NB4 (cell line): ENCODE results near the gene DPRX.

Source experiments
- DNase-seq: peaks from one replicate; pipeline ENCODE4 v3.0.0; 2010; ENCODE audit warnings: low read depth
- H3K4me3 ChIP-seq: one replicate; pipeline ENCODE4 v1.5.1; 2011; ENCODE audit warnings: mild to moderate bottlenecking, low read depth, low read length, moderate library complexity
- MYC ChIP-seq: IDR thresholded peaks from 2 replicates; pipeline ENCODE4 v1.6.1; 2011; ENCODE audit warnings: low read depth, low read length
- POLR2A ChIP-seq: IDR thresholded peaks from 2 replicates; pipeline ENCODE4 v1.6.1; 2011; ENCODE audit warnings: mild to moderate bottlenecking; ENCODE audit not compliant: insufficient read length; ENCODE audit errors: extremely low read depth
- TF ChIP-seq, protein P1 (sequence below): IDR thresholded peaks from one replicate; pipeline ENCODE4 v1.5.1; 2012; ENCODE audit warnings: low read depth, low read length
- TF ChIP-seq, protein P2 (sequence below): IDR thresholded peaks from 2 replicates; pipeline ENCODE4 v1.6.1; 2011; ENCODE audit warnings: low read depth, low read length

DPRX gene

DNA sequence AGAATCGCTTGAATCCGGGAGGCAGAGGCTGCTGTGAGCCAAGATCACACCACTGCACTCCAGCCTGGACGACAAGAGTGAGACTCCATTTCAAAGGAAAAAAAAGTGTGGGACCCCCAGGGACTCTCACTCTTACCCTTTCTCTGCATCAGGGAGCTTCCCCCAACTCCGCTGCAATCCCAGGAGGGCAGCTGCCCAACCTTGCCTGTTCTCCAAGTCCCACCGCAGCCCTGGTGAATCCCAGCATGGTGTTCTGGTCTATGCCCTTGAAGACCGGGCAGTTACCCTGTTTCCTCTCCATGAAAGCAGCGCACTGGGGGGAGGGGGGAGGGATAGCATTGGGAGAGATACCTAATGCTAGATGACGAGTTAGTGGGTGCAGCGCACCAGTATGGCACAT lies 35.7 kb upstream of the DPRX start:
- H3K4me3 ChIP-seq, result no peak overlapping the region
- no peak for DNase-seq
- TF ChIP-seq, protein P1, sequence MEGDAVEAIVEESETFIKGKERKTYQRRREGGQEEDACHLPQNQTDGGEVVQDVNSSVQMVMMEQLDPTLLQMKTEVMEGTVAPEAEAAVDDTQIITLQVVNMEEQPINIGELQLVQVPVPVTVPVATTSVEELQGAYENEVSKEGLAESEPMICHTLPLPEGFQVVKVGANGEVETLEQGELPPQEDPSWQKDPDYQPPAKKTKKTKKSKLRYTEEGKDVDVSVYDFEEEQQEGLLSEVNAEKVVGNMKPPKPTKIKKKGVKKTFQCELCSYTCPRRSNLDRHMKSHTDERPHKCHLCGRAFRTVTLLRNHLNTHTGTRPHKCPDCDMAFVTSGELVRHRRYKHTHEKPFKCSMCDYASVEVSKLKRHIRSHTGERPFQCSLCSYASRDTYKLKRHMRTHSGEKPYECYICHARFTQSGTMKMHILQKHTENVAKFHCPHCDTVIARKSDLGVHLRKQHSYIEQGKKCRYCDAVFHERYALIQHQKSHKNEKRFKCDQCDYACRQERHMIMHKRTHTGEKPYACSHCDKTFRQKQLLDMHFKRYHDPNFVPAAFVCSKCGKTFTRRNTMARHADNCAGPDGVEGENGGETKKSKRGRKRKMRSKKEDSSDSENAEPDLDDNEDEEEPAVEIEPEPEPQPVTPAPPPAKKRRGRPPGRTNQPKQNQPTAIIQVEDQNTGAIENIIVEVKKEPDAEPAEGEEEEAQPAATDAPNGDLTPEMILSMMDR, result no peak

DNA sequence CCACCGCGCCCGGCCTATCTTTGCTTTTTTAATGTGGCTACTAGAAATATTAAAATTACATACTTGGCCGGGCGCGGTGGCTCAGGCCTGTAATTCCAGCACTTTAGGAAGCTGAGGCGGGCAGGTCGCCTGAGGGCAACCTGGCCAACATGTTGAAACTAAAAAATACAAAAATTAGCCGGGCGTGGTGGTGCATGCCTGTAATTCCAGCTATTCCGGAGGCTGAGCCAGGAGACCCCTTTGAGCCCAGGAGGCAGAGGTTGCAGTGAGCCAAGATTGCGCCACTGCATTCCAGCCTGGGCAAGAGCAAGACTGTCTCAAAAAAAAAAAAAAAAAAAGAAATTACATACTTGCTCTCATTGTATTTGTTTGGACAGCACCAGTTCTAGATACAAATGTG lies 34.8 kb upstream of the DPRX start:
- TF ChIP-seq, protein P2, sequence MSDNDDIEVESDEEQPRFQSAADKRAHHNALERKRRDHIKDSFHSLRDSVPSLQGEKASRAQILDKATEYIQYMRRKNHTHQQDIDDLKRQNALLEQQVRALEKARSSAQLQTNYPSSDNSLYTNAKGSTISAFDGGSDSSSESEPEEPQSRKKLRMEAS, result no peak
- TF ChIP-seq, protein P1, result no peak
- no peak for TF ChIP-seq POLR2A
- no peak for TF ChIP-seq MYC
- H3K4me3 ChIP-seq, result no peak overlapping the region
- DNase-seq, result no peak

DNA sequence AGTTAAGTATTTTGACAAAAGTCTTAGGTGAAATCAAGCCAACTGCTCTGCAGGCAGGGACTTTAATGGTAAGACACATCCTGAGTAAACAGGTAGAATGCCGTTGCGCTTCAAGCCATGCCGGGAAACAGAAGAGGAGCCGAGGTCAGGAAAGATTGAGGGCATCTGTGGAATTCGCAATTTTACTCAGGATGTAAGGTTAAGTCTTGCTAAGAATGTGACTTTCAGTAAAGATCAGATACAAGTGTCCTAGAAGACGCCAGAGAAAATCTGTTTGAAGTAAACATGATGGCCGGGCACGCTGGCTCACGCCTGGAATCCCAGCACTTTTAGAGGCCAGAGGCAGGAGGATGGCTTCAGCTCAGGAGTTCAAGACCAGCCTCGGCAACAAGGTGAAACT lies 33.4 kb upstream of the DPRX start:
- no peak for TF ChIP-seq MYC
- TF ChIP-seq, protein P1, result no peak
- no peak for TF ChIP-seq POLR2A
- TF ChIP-seq, protein P2, result no peak
- no peak overlapping the region for H3K4me3 ChIP-seq
- no peak for DNase-seq

DNA sequence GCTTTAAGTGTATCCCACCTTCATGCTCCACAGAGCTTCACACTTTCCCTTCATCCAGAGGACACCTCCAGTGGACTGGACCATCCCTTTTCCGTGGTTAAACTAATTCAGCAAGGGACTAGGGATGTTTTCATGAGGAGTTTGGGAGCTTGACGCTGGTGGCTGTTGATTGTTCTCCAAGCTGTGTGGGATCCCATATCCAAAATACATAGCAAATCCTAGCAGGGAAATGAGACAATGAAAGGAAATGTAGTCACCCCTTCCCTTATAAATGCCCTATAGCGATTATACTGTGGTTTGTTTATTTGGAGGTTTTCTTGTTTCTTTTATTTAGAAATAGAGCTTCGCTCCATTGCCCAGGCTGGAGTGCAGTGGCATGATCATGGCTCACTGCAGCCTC lies 31.6 kb upstream of the DPRX start:
- no peak for TF ChIP-seq POLR2A
- TF ChIP-seq, protein P1, result no peak
- TF ChIP-seq, protein P2, result no peak
- no peak for TF ChIP-seq MYC
- no peak for DNase-seq
- H3K4me3 ChIP-seq, result no peak overlapping the region

DNA sequence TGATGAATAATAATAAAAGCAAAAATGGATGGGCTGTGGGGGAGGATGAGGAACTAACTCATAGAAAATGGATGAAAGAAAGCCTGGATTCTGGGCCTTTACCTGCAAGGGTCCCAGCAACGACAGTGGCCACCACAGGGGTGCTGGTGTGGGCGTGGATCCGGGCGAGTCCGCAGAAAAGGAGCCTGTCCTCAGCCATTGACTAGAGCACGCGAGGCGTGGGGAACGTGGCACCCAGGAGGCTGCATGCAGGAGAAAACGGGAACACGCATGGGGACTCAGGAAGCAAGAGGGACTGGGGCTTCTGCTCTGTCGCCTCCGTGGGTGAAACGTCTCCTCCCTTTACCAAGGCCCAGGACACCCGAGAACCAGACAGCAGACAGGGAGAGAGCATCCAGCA lies 25.8 kb upstream of the DPRX start:
- TF ChIP-seq, protein P2, result no peak
- TF ChIP-seq MYC (no peak), POLR2A (no peak)
- TF ChIP-seq, protein P1, result no peak
- no peak overlapping the region for H3K4me3 ChIP-seq
- no peak for DNase-seq

DNA sequence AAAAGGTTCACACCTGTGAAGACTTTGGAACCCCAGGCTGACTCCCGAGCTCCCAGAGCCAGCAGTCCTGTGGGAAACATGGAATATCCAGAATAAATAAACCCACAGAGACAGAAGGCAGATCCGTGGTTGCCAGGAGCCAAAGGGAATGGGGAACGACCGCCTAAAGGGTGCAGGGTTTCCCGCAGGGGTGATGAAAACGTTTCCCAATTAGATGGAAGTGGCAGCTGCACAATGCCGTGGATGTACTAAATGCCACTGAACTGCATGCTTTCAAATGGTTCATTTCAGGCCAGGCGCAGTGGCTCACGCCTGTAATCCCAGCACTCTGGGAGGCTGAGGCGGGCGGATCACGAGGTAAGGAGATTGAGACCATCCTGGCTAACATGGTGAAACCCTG lies 23.4 kb upstream of the DPRX start:
- DNase-seq, result no peak
- H3K4me3 ChIP-seq, result no peak overlapping the region
- TF ChIP-seq, protein P2, result no peak
- no peak for TF ChIP-seq MYC
- TF ChIP-seq, protein P1, result no peak
- TF ChIP-seq POLR2A, result no peak
